CD4-positive, alpha-beta T cell treated with Interleukin-10 for 1 hour (primary cell): ENCODE data around the gene SLC16A9.

Experiments used
- DNase-seq: peaks from one replicate; pipeline ENCODE4 v3.0.0-alpha.2; 2020

The SLC16A9 gene

GRCh38 chr10:59626523-59626869 is 83.2 kb downstream of the SLC16A9 start:
- no peak for DNase-seq

- DNase-seq, result peak; percentile 69
Observed at GRCh38 chr10:59625721-59626522, 83.7 kb downstream of the SLC16A9 start.

- no peak for DNase-seq
Observed at GRCh38 chr10:59624951-59625350, 84.7 kb downstream of the SLC16A9 start.

- no peak for DNase-seq
Observed at GRCh38 chr10:59624136-59624535, 85.5 kb downstream of the SLC16A9 start.

GRCh38 chr10:59623133-59624121 is 86.2 kb downstream of the SLC16A9 start:
- DNase-seq, result no peak

GRCh38 chr10:59622320-59623132 is 87.1 kb downstream of the SLC16A9 start:
- peak; percentile 31 for DNase-seq

GRCh38 chr10:59621771-59622170 is 87.9 kb downstream of the SLC16A9 start:
- no peak for DNase-seq

- DNase-seq, result no peak
Observed at GRCh38 chr10:59618666-59619065, 91.0 kb downstream of the SLC16A9 start.

- no peak for DNase-seq
Observed at GRCh38 chr10:59617996-59618395, 91.7 kb downstream of the SLC16A9 start.

- no peak for DNase-seq
Observed at GRCh38 chr10:59611048-59611447, 98.6 kb downstream of the SLC16A9 start.

GRCh38 chr10:59607970-59608369 is 101.7 kb downstream of the SLC16A9 start:
- DNase-seq, result no peak

GRCh38 chr10:59606551-59606961 is 103.1 kb downstream of the SLC16A9 start:
- DNase-seq, result no peak

- DNase-seq, result no peak
Observed at GRCh38 chr10:59601985-59602384, 107.7 kb downstream of the SLC16A9 start.
